Nephron (organoid): Measurements from ENCODE around the gene CTNS.
"Not testable (repeated sequence)": the region's sequence is repeated elsewhere in the genome, so short reads cannot be mapped to it uniquely, and the experiment has no call there.

Experiments used
- H3K27ac Mint-ChIP-seq, 3 experiments: 2 replicates each; pipeline ENCODE4 v1.8.0; 2020; ENCODE audit warnings: mixed read lengths in 3 of 3, mild to moderate bottlenecking in 2 of 3, moderate library complexity in 1 of 3
- H3K27me3 Mint-ChIP-seq: 2 replicates; pipeline ENCODE4 v1.8.0; 2021; ENCODE audit warnings: low read depth, mild to moderate bottlenecking, moderate library complexity, mixed read lengths
- H3K36me3 Mint-ChIP-seq: 2 replicates; pipeline ENCODE4 v1.8.0; 2020; ENCODE audit warnings: low read depth, mixed read lengths
- H3K4me1 Mint-ChIP-seq: 2 replicates; pipeline ENCODE4 v1.8.0; 2020; ENCODE audit warnings: mixed read lengths
- H3K4me3 Mint-ChIP-seq, 3 experiments: 2 replicates each; pipeline ENCODE4 v1.8.0; 2020; ENCODE audit warnings: mild to moderate bottlenecking in 3 of 3, mixed read lengths in 3 of 3, moderate library complexity in 2 of 3
- H3K9me3 Mint-ChIP-seq: 2 replicates; pipeline ENCODE4 v1.8.0; 2020; ENCODE audit warnings: mixed read lengths
- TF ChIP-seq, protein P1 (sequence below), 3 experiments: fragments of 200-600 bp; sonication (generic); IDR thresholded peaks; one replicate each; pipeline ENCODE4 v1.5.0; 2021; ENCODE audit warnings: antibody characterized with exemption in 3 of 3; ENCODE audit not compliant: unreplicated experiment in 3 of 3

The CTNS gene

DNA sequence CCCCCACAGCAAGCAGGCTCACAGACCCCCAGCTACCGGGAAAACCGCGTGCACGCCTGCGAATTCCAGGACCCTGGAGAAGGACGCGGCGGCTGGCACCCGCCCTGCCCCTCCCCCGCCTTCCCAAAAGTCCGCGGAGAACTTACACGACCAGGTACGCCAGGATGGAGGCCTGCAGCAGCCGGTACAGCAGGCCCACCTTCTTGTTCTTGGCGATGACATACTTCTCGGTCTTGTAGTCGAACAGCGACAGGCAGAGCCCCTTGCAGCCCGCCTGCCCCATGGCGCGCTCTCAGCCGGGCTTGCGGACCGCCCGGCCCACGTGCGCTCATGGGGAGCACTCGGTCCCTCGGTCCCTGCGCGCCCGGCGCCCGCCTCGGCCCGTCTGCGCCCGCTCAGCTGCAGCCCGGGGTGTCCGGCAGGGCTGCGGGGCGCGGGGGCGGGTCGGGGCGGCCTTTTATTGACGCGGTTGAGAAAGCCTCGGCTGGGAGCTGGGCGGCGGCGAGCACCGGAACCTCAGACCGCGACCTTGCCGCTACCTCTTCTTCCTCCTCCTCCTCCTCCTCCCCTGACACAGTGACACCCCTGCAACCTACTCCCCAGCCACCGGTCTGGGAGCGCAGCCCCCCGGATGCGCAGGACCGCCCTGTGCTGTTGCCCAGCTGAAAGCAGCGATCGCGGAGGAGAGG, 59.3 kb downstream of the CTNS start, which contains the start of gene P2RX5:
P2RX5 (minus strand) TSS at position 433 of the 689 bp plus-strand sequence; CDS start at position 283, 150 bp downstream.
- peaks cover 67% of the 10 kb centered on the region for H3K27me3 Mint-ChIP-seq
- no peaks in the 10 kb centered on the region for H3K36me3 Mint-ChIP-seq
- peak within 1 kb of the TSS; percentile 81 to 84 (median 83) for H3K4me3 Mint-ChIP-seq
- H3K27ac Mint-ChIP-seq = no peak within 1 kb of the TSS
- H3K9me3 Mint-ChIP-seq = peaks cover 3% of the 10 kb centered on the region
- H3K4me1 Mint-ChIP-seq = peaks cover 6% of the 10 kb centered on the region
- TF ChIP-seq, protein P1, sequence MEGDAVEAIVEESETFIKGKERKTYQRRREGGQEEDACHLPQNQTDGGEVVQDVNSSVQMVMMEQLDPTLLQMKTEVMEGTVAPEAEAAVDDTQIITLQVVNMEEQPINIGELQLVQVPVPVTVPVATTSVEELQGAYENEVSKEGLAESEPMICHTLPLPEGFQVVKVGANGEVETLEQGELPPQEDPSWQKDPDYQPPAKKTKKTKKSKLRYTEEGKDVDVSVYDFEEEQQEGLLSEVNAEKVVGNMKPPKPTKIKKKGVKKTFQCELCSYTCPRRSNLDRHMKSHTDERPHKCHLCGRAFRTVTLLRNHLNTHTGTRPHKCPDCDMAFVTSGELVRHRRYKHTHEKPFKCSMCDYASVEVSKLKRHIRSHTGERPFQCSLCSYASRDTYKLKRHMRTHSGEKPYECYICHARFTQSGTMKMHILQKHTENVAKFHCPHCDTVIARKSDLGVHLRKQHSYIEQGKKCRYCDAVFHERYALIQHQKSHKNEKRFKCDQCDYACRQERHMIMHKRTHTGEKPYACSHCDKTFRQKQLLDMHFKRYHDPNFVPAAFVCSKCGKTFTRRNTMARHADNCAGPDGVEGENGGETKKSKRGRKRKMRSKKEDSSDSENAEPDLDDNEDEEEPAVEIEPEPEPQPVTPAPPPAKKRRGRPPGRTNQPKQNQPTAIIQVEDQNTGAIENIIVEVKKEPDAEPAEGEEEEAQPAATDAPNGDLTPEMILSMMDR (IDR thresholded peaks at IDR 0.05; ENCODE audit: unreplicated experiment in 3 of 3) = no peak

DNA sequence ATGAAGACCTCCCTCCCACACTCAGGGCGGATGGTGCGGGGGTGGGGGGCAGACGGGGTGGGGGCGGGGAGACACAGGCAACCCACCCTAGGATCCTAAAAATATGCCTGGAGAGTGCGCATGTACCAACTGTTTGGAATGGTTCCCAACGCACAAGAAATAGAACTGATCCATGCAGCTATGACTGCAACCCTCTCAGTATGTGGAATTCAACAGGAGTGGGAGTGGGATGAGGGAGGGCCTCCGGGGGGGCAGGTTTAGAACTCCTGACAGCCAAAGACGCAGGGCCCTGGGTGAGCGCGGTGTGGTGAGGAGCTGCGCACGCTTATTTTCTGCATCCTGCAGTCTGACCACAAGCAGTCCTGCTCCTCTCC, 60.5 kb downstream of the CTNS start:
- Mint-ChIP-seq H3K36me3 (no peaks in the 10 kb centered on the region), H3K4me3 (peak overlapping the region in 2 of 3 experiments; percentile 30 to 72), H3K27me3 (peaks cover 65% of the 10 kb centered on the region), H3K4me1 (peaks cover 6% of the 10 kb centered on the region), H3K27ac (no peak overlapping the region), H3K9me3 (peaks cover 3% of the 10 kb centered on the region)
- TF ChIP-seq, protein P1 (IDR thresholded peaks at IDR 0.05; ENCODE audit: unreplicated experiment in 3 of 3) = no peak

DNA sequence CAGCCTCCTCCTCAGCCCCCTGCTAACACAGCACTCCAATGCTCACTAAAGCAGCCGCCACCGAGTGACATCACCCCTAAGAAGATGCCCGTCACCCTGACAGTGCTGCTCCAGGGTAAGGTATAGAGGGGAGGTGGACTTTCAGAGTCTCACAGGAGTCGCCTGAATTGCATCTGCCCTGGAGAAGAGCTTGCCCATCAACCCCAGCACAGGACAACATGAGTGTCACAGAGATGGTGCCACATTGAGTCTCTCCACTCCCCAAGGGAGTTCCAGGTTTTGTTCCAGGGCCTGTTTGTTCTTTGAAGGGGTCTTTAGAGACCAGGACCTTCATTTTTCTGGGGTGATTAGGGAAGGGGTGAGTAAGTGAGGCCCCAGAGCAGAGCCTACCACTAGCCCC, 61.6 kb downstream of the CTNS start:
- Mint-ChIP-seq H3K27me3 (peaks cover 62% of the 10 kb centered on the region), H3K27ac (no peak overlapping the region), H3K4me1 (peaks cover 6% of the 10 kb centered on the region), H3K36me3 (peaks cover 6% of the 10 kb centered on the region), H3K4me3 (no peak overlapping the region), H3K9me3 (peaks cover 3% of the 10 kb centered on the region)
- TF ChIP-seq, protein P1 (IDR thresholded peaks at IDR 0.05; ENCODE audit: unreplicated experiment in 3 of 3) = no peak

DNA sequence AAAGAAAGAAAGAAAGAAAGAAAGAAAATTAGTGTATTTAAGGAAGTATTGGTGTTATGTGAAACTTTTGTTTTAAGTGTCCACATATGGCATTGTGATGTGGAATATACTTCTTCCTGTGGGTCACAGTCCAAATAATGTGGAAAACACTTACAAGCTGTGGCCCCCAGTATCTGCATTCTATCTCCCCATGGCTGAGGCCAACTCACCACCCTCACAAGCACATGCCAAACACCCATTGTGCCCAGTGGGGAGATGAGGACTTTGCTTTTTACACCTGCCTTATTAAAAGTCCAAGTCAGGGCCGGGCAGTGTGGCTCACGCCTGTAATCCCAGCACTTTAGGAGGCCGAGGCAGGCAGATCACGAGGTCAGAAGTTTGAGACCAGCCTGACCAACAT, 63.4 kb downstream of the CTNS start:
- Mint-ChIP-seq H3K36me3 (peaks cover 6% of the 10 kb centered on the region), H3K4me1 (no peaks in the 10 kb centered on the region), H3K4me3 (no peak overlapping the region), H3K27me3 (peaks cover 46% of the 10 kb centered on the region), H3K9me3 (peaks cover 3% of the 10 kb centered on the region), H3K27ac (no peak overlapping the region)
- TF ChIP-seq, protein P1 (IDR thresholded peaks at IDR 0.05; ENCODE audit: unreplicated experiment in 3 of 3) = no peak

DNA sequence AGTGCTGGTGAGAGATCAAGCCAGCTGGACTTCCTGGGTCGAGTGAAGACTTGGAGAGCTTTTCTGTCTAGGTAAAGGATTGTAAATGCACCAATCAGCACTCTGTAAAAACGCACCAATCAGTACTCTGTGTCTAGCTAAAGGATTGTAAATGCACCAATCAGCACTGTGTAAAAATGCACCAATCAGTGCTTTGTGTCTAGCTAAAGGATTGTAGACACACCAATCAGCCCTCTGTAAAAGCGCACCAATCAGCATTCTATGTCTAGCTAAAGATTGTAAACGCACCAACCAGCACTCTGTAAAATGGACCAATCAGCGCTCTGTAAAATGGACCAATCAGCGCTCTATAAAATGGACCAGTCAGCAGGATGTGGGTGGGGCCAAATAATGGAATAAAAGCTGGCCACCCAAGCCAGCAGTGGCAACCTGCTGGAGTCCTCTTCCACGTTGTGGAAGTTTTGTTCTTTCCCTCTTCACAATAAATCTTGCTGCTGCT, 65.5 kb downstream of the CTNS start:
- H3K27me3 Mint-ChIP-seq = peaks cover 25% of the 10 kb centered on the region
- H3K27ac Mint-ChIP-seq, H3K9me3 Mint-ChIP-seq, H3K4me3 Mint-ChIP-seq, H3K4me1 Mint-ChIP-seq, H3K36me3 Mint-ChIP-seq: not testable (repeated sequence)

DNA sequence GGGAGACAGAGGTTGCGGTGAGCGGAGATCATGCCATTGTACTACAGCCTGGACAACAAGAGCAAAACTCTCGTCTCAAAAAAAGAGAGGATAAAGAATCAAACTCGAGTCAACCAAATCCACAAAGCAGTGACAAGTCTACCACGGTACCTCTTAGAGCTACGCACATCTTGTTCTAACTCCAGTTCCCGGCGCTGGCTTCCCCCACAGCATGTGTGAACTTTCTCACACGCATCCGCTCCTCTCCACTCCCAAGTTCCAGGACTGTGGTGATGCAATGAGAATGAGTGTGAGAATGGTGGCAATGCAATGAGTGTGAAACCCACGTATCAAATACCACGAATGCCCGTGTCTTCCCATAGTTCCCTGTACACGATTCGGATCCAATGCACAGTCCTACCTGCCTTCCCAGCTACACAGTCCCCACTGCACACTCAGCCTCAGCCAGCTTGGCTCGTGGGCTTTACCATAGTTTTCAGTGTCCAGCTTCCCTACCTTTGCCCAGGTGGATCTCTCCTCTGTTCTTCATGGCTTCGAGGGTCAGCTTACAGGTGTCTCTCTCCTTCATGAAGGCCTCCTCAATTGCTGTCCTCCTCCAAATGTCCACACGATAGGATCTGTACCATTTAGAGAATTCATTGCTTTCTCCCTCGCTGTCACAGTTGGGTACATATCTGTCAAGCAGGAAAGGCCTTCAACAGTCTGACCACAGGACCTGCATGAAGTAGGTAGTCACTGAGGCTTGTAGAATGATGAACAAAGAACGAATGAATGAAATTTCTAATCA, 68.6 kb downstream of the CTNS start:
- H3K4me1 Mint-ChIP-seq = no peaks in the 10 kb centered on the region
- no peak overlapping the region for H3K27ac Mint-ChIP-seq
- H3K36me3 Mint-ChIP-seq = peaks cover 6% of the 10 kb centered on the region
- TF ChIP-seq, protein P1 (IDR thresholded peaks at IDR 0.05; ENCODE audit: unreplicated experiment in 3 of 3) = no peak
- H3K4me3 Mint-ChIP-seq = no peak overlapping the region
- H3K9me3 Mint-ChIP-seq = no peaks in the 10 kb centered on the region
- H3K27me3 Mint-ChIP-seq = peaks cover 4% of the 10 kb centered on the region

DNA sequence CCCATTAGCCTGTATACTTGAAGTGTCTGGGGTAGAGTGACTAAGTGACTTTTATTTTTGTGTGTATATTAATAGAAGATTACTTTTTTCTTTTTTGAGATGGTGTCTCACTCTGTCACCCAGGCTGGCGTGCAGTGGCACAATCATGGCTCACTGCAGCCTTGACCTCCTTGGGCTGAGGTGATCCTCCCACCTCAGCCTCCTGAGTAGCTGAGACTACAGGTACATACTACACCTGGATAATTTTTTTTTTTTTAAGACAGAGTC, 69.1 kb downstream of the CTNS start:
- not testable (repeated sequence) for H3K4me1 Mint-ChIP-seq, H3K27me3 Mint-ChIP-seq, H3K9me3 Mint-ChIP-seq, H3K4me3 Mint-ChIP-seq, H3K36me3 Mint-ChIP-seq, H3K27ac Mint-ChIP-seq
